NOMO-1 (cell line): ENCODE results near the gene ERO1B.

Experiments
- DNase-seq, 2 experiments: peaks; one replicate each; lab custom pipeline; 2025; ENCODE audit not compliant: unreplicated experiment in 2 of 2; lab: John Stamatoyannopoulos, UW

ERO1B gene

GRCh38 chr1:236253918-236254637 lies 27.7 kb downstream of the ERO1B start:
- DNase-seq, result no peak

- DNase-seq, result no peak
Measured at GRCh38 chr1:236253119-236253518, 28.6 kb downstream of the ERO1B start.

GRCh38 chr1:236251587-236251986 lies 30.2 kb downstream of the ERO1B start:
- DNase-seq, result no peak

- DNase-seq, result no peak
Measured at GRCh38 chr1:236247286-236247685, 34.5 kb downstream of the ERO1B start.

GRCh38 chr1:236242568-236242967 lies 39.2 kb downstream of the ERO1B start:
- no peak for DNase-seq

- no peak for DNase-seq
Measured at GRCh38 chr1:236240675-236241074, 41.1 kb downstream of the ERO1B start.

- no peak for DNase-seq
Measured at GRCh38 chr1:236239092-236239585, 42.6 kb downstream of the ERO1B start.

DNA sequence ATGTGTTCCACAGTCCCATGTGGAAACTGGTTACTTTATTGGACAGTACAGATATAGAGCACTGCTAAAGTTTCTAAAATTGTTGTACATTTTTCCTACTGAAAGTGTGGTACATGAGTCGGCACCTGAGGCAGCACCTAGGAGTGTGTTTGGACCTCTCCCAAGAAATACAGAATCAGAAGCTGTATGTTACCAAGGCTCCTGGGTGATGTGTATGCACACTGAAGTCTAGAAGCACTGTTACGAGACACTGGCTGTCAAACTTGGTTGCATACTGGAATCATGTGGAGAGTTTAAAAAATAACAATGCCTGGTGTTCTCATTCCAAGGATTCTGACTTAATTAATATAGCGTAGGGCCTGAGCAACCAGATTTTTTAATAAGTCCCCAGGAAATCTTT lies 46.6 kb downstream of the ERO1B start:
- DNase-seq, result no peak

DNA sequence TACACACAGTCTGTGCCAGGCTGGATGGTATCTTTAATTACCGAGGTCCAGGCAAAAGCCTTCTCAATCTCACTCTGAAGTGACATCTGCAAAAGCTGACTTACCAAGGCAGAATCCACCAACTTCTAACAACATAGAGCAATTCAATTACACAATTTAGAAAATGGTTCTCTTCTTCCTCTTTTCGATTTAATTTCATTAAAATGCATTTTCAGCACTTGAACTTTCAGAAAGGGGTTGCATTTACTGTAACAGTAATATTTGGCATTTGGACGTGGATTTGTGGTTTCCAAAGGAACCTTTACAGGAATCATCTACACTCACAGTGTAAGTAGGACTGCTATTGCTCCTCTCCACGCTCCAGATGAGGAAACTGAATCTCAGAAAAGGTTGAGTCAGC lies 53.3 kb downstream of the ERO1B start:
- DNase-seq, result peak; percentile 24 to 85

GRCh38 chr1:236222632-236223031 lies 59.1 kb downstream of the ERO1B start:
- no peak for DNase-seq

DNA sequence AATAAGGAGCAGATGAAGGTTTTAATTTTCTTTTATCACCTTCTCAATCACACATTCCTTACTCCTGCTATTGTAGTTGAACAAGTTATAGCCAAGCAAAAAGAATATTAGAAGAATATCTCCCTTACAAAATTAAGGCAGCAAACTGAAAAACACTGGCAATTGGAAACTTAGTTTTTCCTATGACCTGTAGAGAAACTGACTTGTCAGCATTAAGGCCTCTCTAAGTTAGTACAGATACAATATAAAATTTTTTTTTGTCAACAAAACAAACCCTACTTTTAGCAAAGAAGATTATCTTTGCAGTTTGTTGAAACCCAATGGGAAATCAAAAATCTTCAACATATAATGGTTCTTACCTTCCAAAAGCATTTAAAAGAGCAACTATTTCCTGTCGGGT lies 61.3 kb downstream of the ERO1B start:
- no peak for DNase-seq

DNA sequence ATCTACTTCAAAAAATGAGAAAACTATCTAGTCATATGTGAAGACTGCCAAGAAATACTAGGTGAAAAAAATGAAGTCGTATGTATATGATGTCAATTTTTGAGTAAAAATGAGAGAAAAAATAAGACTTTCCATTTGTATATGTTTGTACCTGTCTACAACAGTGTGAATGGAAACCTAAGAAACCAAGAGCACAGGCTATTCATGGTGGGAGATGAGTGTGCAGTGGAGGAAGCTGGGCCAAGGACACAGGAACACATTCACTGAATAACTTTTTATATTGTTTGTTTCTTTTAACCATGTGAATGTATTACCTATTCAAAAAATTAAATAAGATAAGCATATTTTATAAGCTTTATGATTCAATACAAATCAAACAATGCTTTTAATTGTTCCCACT lies 67.0 kb downstream of the ERO1B start:
- no peak for DNase-seq

DNA sequence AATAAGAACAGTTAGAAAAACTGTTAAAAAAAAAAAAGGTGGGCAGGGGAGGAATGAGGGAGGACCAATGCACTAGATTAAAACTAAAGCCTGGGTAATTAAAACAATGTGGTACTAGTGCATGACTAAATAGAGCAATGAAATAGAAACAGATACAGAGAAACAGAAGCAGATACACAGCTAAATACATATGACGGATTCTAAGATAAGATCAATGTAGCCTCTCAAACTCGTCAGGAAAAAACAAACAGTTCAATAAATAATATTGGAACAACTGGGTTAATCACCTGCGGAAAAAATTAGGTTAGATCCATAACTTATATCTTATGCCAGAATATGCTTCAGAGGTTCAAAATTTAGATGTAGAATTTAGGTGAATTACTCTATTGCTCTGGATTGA lies 68.2 kb downstream of the ERO1B start:
- no peak for DNase-seq

GRCh38 chr1:236211815-236212214 lies 69.9 kb downstream of the ERO1B start:
- no peak for DNase-seq

GRCh38 chr1:236209713-236210112 lies 72.0 kb downstream of the ERO1B start:
- DNase-seq, result no peak

DNA sequence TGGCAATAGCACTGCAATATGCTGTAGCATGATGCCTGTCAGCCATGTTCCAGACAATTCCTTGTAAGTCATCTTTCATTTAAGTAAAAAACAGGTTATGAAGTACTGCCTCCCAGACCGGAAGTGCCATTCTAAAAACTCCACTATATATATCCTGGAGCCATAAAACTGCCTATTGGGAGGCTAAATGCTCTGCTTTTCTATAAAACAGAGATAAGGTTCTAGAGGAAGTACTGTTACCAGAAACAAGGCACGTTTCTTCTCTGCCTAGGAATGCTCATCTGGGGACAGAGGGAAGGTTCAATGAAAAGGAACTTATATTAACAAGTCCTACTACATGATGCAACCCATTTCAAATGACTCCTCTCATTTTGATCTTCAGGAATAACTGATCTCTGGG lies 72.6 kb downstream of the ERO1B start:
- DNase-seq, result no peak

DNA sequence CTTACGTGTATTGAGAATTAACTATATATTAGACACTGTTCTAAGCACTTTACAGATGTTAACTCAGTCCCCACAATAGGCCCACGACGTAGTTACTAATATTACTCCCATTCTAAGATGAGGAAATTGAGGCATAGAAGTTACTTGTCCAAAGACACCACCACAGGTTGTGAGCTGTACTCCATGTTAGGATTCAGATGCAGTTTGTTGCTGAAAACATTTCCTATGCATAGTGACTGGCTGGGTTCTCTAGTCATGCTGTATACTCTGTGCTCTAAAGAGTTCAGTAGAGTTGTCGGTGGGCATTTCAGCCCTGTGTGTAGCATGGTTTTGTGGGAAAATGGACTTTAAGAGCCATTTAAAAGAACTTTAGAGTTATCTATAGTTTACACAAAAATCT lies 74.2 kb downstream of the ERO1B start:
- DNase-seq, result no peak

GRCh38 chr1:236207121-236207520 lies 74.6 kb downstream of the ERO1B start:
- no peak for DNase-seq

GRCh38 chr1:236206548-236206947 lies 75.2 kb downstream of the ERO1B start:
- DNase-seq, result no peak

- DNase-seq, result no peak
Measured at GRCh38 chr1:236204656-236205055, 77.1 kb downstream of the ERO1B start.

DNA sequence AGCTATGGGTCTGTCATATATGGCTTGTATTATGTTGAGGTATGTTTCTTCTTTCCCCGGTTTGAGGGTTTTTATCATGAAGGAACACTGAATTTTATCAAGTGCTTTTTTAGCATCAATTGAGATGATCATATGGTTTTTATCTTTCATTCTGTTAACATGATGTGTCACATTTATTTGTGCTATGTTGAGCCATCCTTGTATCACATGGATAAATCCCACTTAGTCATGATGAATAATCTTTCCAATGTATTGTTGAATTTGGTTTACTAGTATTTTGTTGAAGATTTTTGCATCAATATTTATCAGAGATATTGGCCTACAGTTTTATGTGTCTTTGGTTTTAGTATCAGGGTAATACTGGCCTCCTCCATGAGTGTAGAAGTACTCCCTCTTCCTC lies 77.7 kb downstream of the ERO1B start:
- DNase-seq, result no peak

DNA sequence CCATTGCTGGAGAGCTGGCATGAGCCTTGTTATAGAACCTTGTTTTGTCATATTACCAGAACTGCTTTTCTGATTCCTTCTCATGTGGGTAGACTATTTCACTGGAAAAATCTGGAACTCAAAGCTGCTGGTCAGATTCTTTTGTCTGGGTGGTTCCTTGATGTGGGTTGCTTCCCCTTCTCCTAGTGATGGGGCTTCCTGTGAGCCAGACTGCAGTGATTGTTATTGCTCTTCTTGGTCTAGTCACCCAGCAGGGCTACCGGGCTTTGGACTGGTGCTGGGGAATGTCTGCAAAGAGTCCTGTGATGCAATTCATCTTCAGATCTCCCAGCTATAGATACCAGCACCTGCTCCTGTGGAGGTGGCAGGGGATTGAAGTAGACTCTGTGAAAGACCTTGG lies 80.0 kb downstream of the ERO1B start:
- no peak for DNase-seq

- no peak for DNase-seq
Measured at GRCh38 chr1:236200925-236201324, 80.8 kb downstream of the ERO1B start.
